ENCODE measurements around the gene SV2C. TPM values are rescaled to one million over a fixed set of nuclear protein-coding genes. Genes with fewer than 3 reads are reported as not detected.

The SV2C gene
- total and polyA plus RNA-seq, 2 donors from 2014 or later, result 0.13 TPM; not detected in 1

- H3K9ac ChIP-seq (ENCODE audit: low read length in 3 of 3), result no peak overlapping the region
- no peak overlapping the region for H3K27ac ChIP-seq (ENCODE audit: low read depth in 2 of 2, low read length in 2 of 2)
- no peaks in the 10 kb centered on the region for H3K9me3 ChIP-seq (ENCODE audit: control insufficient read depth in 2 of 3, insufficient read depth in 1 of 3, low read length in 3 of 3)
- no peaks in the 10 kb centered on the region for H3K4me1 ChIP-seq (ENCODE audit: control insufficient read depth in 2 of 3, insufficient read depth in 2 of 3, low read depth in 1 of 3, low read length in 3 of 3)
- no peaks in the 10 kb centered on the region for H3K36me3 ChIP-seq (ENCODE audit: control insufficient read depth in 2 of 3, insufficient read depth in 3 of 3, low read length in 3 of 3)
- no peaks in the 10 kb centered on the region for H3K27me3 ChIP-seq (ENCODE audit: control insufficient read depth, insufficient read depth, low read length)
- DNase-seq (peak in 1 of 5 donors; percentile 2), FAIRE-seq (no peak)
- TF ChIP-seq, protein P1, sequence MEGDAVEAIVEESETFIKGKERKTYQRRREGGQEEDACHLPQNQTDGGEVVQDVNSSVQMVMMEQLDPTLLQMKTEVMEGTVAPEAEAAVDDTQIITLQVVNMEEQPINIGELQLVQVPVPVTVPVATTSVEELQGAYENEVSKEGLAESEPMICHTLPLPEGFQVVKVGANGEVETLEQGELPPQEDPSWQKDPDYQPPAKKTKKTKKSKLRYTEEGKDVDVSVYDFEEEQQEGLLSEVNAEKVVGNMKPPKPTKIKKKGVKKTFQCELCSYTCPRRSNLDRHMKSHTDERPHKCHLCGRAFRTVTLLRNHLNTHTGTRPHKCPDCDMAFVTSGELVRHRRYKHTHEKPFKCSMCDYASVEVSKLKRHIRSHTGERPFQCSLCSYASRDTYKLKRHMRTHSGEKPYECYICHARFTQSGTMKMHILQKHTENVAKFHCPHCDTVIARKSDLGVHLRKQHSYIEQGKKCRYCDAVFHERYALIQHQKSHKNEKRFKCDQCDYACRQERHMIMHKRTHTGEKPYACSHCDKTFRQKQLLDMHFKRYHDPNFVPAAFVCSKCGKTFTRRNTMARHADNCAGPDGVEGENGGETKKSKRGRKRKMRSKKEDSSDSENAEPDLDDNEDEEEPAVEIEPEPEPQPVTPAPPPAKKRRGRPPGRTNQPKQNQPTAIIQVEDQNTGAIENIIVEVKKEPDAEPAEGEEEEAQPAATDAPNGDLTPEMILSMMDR (IDR thresholded peaks at IDR 0.05; ENCODE audit: borderline replicate concordance, extremely low read depth, insufficient read depth), result no peak
- no peak overlapping the region for H3K4me3 ChIP-seq (ENCODE audit: low read length in 3 of 3)
- intact Hi-C loops (cut with DNase I), result no loop called here
Measured at GRCh38 chr5:76114179-76114851, 31.1 kb downstream of the SV2C start.

GRCh38 chr5:76125346-76125745, 42.2 kb downstream of the SV2C start:
- intact Hi-C loops (cut with DNase I), result no loop called here

GRCh38 chr5:76125888-76126287, 42.7 kb downstream of the SV2C start:
- intact Hi-C loops (cut with DNase I), result no loop called here
- TF ChIP-seq, protein P1 (IDR thresholded peaks at IDR 0.05; ENCODE audit: borderline replicate concordance, extremely low read depth, insufficient read depth), result no peak

More at GRCh38 chr5:76125346-76125745, 42.2 kb downstream of the SV2C start:
- no peak overlapping the region for H3K4me3 ChIP-seq (ENCODE audit: low read length in 3 of 3)
- H3K9ac ChIP-seq (ENCODE audit: low read length in 3 of 3), result no peak overlapping the region
- H3K36me3 ChIP-seq (ENCODE audit: control insufficient read depth in 2 of 3, insufficient read depth in 3 of 3, low read length in 3 of 3), result no peaks in the 10 kb centered on the region
- DNase-seq (no peak), FAIRE-seq (no peak)
- H3K27me3 ChIP-seq (ENCODE audit: control insufficient read depth, insufficient read depth, low read length), result no peaks in the 10 kb centered on the region
- H3K27ac ChIP-seq (ENCODE audit: low read depth in 2 of 2, low read length in 2 of 2), result no peak overlapping the region
- no peaks in the 10 kb centered on the region for H3K9me3 ChIP-seq (ENCODE audit: control insufficient read depth in 2 of 3, insufficient read depth in 1 of 3, low read length in 3 of 3)
- TF ChIP-seq, protein P1 (IDR thresholded peaks at IDR 0.05; ENCODE audit: borderline replicate concordance, extremely low read depth, insufficient read depth), result no peak
- no peaks in the 10 kb centered on the region for H3K4me1 ChIP-seq (ENCODE audit: control insufficient read depth in 2 of 3, insufficient read depth in 2 of 3, low read depth in 1 of 3, low read length in 3 of 3)

More at GRCh38 chr5:76125888-76126287, 42.7 kb downstream of the SV2C start:
- no peak overlapping the region for H3K27ac ChIP-seq (ENCODE audit: low read depth in 2 of 2, low read length in 2 of 2)
- DNase-seq (no peak), FAIRE-seq (no peak)
- H3K9me3 ChIP-seq (ENCODE audit: control insufficient read depth in 2 of 3, insufficient read depth in 1 of 3, low read length in 3 of 3), result no peaks in the 10 kb centered on the region
- H3K4me3 ChIP-seq (ENCODE audit: low read length in 3 of 3), result no peak overlapping the region
- H3K27me3 ChIP-seq (ENCODE audit: control insufficient read depth, insufficient read depth, low read length), result no peaks in the 10 kb centered on the region
- H3K9ac ChIP-seq (ENCODE audit: low read length in 3 of 3), result no peak overlapping the region
- H3K36me3 ChIP-seq (ENCODE audit: control insufficient read depth in 2 of 3, insufficient read depth in 3 of 3, low read length in 3 of 3), result no peaks in the 10 kb centered on the region
- no peaks in the 10 kb centered on the region for H3K4me1 ChIP-seq (ENCODE audit: control insufficient read depth in 2 of 3, insufficient read depth in 2 of 3, low read depth in 1 of 3, low read length in 3 of 3)

All from kidney (tissue), 14 donors.